Activated T-cell treated with anti-CD3 and anti-CD28 coated beads for 4 hours (primary cell): ENCODE measurements around the gene NAA20.

ENCODE experiments used
- DNase-seq: peaks from one replicate; pipeline ENCODE4 v3.0.0-alpha.2; 2020

Gene NAA20

DNA sequence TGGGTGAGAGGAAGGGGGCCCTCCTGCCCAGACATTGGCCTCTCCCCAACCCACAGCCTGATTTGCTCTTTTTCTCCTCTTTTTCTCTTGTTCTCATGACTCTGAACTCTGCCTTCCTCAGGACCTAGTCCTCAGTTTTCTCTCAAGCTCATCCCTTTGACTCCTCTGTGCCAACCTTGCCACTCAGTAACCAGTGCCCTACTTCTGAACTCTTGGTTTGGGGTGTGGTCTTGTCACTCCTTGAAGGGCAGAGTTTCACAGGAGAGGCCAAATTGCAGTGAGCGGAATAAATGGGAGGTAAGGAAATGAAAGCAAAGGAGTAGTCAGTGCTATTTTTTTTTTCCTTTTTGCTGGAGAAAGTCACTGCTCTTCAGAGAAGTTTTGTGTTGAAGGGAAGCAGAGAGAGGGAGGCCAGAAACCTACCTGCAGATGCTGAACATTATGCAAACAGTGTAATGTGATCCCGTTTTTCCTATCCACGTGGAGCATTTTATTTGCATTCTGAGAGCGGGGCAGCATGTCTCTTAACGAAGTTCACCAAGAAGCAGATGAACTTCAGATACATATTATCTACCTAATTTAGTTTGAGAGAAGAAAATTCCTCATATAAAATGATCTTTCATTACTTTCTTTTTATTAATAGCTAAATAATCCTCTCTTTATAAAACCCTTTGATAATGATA, 62.1 kb downstream of the NAA20 start:
- DNase-seq: no peak
